Right kidney (tissue), 1 donor: Measurements from ENCODE around the gene PMF1.
"Not testable (repeated sequence)": the region's sequence is repeated elsewhere in the genome, so short reads cannot be mapped to it uniquely, and the experiment has no call there.

ENCODE experiments used
- DNase-seq: peaks from one replicate; pipeline ENCODE4 v3.0.0-alpha.2; 2016

PMF1 gene

GRCh38 chr1:156194300-156194652 lies 18.5 kb upstream of the PMF1 start:
- no peak for DNase-seq

GRCh38 chr1:156195853-156196252 lies 17.0 kb upstream of the PMF1 start:
- no peak for DNase-seq

GRCh38 chr1:156196445-156196844 lies 16.4 kb upstream of the PMF1 start:
- DNase-seq, result no peak

GRCh38 chr1:156198831-156199349 lies 13.9 kb upstream of the PMF1 start:
- DNase-seq, result no peak

GRCh38 chr1:156200044-156200443 lies 12.8 kb upstream of the PMF1 start:
- DNase-seq, result no peak

- DNase-seq, result no peak
Measured at GRCh38 chr1:156203331-156203730, 9.5 kb upstream of the PMF1 start.

GRCh38 chr1:156204686-156205085 lies 8.1 kb upstream of the PMF1 start:
- no peak for DNase-seq

DNA sequence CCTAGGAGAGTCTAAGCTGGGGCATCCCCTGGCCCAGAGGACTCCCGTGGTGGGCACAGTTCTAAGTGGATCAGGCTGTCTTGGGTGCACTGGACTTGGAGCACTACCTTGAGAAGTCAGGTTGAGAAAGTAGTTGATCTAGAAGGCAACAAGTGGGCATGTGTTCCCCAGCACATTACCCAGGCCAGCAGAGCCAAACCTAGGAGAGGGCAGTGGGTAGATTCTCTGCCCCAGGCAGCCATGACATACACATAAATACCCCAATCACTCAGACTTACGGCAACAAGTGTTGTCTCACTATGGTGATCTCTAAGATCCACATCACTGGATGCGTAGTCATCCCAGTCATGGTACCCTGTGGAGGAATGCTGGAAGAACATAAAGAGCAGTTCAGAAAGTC lies 1.6 kb upstream of the PMF1 start:
- no peak for DNase-seq

- no peak for DNase-seq
Measured at GRCh38 chr1:156212130-156212529, 677 bp upstream of the PMF1 start.

DNA sequence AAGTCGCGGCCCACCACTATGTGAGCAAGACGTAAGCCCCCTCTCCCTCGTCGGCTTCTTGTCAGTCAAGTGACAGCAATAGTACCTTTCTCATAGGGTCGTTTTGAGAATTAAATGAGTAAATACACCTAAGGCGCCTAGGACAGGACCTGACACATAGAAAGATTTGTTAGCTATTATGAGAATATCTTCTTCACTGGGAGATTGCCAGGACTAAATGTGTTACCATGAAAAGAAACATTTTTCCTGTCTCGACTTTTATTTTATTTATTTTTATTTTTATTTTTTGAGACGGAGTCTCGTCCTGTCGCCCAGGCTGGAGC lies 798 bp downstream of the PMF1 start:
- no peak for DNase-seq

DNA sequence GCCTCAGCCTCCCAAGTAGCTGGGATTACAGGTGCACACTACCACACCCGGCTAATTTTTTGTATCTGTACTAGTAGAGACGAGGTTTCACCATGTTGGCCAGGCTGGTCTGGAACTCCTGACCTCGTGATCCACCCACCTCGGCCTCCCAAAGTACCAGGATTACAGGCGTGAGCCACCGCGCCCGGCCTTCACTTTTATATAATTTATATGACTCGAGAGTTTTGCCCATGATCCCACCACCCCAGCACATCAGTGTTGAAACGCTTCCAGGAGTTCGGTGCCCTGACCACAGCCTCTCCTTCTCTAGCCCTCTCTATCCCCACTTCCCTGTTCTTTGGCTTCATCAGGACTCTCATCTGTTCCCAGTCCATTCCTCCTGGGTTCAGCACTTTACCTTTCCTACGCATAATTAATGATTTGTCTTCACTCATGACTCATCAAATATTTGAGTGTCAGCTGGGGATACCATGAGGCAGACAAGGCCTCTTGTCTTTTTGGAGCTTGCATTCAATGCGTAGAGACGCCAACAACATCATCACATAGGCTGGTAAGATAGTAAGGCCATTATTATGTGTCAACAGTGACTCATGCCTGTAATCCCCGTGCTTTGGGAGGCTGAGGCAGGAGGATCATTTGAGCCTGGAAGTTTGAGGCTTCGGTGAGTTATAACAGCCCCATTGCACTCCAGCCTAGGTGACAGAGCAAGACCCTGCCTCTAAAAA lies 1.4 kb downstream of the PMF1 start:
- DNase-seq, result no peak

DNA sequence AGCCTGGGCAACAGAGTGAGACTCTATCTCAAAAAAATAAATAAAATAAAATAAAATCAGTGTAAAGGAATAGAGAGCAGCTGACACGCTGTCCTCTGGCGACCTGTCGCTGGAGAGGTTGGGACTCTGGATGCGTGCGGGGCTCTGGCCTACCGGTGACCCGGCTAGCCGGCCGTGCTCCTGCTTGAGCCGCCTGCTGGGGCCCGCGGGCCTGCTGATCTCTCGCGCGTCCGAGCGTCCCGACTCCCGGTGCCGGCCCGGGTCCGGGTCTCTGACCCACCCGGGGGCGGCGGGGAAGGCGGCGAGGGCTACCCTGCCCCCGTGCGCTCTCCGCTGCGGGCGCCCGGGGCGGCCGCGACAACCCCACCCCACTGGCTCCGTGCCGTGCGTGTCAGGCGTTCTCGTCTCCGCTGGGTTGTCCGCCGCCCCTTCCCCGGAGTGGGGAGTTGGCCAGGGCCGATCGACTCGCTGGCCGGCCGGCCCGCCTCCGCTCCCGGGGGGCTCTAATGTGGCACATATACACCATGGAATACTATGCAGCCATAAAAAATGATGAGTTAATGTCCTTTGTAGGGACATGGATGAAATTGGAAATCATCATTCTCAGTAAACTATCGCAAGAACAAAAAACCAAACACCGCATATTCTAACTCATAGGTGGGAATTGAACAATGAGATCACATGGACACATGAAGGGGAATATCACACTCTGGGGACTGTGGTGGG lies 3.7 kb downstream of the PMF1 start:
- DNase-seq, result not testable (repeated sequence)

DNA sequence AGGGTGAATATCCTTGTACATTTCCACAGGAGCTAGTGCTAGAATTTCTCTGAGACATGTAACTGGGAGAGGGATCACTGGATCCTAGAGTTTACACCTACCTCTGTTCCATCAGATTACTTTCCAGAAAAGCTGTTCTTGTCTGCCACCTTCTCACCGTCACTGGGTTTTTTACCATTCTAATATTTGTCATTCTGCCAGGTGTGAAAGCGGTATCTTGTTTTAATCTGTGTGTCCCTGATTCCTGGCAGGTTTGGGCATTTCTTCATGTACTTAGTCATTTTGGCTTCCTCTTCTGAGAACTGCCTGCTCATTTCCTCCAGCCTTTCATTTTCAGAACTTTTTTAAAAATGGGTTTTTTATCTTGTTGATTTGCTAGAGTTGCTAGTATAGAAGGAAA lies 5.1 kb downstream of the PMF1 start:
- DNase-seq, result no peak

DNA sequence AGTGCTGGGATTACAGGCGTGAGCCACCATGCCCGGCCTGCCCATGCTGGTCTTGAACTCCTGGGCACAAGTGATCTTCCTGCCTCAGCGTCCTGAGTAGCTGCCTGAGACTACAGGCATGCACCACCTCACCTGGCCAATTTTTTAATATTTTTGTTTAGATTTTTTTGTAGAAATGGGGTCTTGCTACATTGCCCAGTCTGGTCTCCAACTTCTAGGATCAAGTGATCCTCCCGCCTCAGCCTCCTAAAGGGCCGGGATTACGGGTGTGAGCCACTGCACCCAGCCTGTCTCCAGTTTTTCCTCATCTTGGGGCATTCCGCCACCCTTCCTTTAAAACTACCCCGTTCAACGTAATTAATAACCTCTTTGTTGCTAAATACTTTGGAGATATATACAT lies 7.4 kb downstream of the PMF1 start:
- no peak for DNase-seq

- DNase-seq, result no peak
Measured at GRCh38 chr1:156221986-156222692, 9.3 kb downstream of the PMF1 start.

GRCh38 chr1:156225677-156226014 lies 12.8 kb downstream of the PMF1 start:
- no peak for DNase-seq

DNA sequence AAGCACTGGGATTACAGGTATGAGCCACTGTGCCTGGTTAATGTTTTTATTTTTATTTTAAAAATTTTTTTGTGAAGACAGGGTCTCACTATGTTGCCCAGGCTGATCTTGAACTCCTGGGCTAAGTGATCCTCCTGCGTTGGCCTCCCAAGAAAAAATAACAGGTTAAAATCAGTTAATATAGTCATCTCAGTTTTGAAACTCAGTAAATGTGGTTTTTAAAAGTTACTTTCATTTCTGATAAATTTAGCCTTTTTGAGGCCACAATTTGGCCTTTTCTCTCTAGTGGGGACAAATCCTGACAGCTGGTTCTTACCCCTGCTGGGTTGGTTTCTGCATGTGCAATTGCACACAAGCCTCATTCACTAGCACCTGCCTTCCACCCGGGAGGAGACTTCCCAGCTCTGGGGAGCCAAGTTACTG lies 13.3 kb downstream of the PMF1 start:
- no peak for DNase-seq

- no peak for DNase-seq
Measured at GRCh38 chr1:156226782-156227181, 14.0 kb downstream of the PMF1 start.

GRCh38 chr1:156228501-156228900 lies 15.7 kb downstream of the PMF1 start:
- no peak for DNase-seq

GRCh38 chr1:156229809-156230472 lies 17.1 kb downstream of the PMF1 start:
- no peak for DNase-seq

GRCh38 chr1:156230473-156230837 lies 17.6 kb downstream of the PMF1 start:
- DNase-seq, result no peak

DNA sequence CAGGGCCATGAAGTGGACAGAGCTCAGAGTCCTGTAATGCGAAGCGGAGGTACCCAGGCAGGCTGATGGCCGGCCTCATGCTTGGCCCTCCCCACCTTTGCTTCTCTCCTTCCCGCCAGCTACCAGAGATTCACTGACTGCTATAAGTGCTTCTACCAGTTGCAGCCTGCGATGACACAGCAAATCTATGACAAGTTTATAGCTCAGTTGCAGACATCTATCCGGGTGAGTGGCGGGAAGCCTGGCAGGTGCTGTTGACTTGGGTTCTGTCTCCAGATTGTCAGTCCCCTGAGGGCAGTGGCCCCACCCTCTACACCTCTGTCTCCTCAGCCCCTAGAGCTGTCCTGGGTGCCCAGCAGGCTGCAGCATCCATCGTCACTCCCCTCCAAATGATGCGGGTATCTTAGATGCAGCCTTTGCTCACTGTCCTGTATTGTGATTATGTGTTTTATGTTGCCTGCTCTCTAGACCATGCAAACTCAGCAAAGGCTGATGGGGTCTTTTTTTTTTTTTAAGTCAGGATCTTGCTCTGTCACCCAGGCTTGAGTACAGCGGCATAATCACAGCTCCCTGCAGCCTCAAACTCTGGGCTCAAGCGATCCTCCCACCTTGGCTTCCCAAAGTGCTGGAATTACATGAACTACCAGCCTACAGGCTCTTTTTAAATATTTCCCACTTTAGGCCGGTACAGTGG lies 19.5 kb downstream of the PMF1 start:
- no peak for DNase-seq
